Measurements from ENCODE around the gene EMC6.

The EMC6 gene

DNA sequence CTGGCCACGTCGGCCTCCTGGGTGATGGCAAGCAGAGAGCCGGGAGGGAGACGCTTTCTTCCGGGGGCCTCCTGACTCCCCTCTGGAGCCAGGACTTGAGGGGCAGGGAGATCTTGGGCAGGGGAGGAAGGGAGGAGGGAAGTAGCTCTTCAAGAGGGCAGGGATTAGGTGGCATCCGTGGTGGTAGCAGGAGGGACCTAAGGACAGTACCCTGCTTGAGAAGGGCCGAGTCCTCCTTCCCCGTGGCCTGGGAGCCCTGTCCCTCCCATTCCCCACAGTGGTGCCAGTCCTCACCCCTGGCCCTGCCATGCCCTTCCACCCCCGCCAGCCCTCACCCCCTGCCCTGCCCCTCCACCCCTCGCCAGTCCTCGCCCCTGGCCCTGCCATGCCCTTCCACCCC is 12.8 kb upstream of the EMC6 start:
- DNase-seq (ENCODE audit: low read depth in 1 of 2, low spot score in 1 of 2), result no peak

DNA sequence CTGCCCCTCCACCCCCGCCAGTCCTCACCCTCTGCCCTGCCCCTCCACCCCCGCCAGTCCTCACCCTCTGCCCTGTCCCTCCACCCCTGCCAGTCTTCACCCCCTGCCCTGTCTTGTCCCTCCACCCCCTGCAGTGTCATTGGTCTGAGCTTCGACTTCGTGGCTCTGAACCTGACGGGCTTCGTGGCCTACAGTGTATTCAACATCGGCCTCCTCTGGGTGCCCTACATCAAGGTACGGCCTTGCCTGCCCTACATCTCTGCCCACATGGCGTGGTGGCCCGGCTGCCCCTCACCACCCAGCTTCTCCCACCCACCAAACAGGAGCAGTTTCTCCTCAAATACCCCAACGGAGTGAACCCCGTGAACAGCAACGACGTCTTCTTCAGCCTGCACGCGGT is 12.3 kb upstream of the EMC6 start:
- no peak for DNase-seq (ENCODE audit: low read depth in 1 of 2, low spot score in 1 of 2)

DNA sequence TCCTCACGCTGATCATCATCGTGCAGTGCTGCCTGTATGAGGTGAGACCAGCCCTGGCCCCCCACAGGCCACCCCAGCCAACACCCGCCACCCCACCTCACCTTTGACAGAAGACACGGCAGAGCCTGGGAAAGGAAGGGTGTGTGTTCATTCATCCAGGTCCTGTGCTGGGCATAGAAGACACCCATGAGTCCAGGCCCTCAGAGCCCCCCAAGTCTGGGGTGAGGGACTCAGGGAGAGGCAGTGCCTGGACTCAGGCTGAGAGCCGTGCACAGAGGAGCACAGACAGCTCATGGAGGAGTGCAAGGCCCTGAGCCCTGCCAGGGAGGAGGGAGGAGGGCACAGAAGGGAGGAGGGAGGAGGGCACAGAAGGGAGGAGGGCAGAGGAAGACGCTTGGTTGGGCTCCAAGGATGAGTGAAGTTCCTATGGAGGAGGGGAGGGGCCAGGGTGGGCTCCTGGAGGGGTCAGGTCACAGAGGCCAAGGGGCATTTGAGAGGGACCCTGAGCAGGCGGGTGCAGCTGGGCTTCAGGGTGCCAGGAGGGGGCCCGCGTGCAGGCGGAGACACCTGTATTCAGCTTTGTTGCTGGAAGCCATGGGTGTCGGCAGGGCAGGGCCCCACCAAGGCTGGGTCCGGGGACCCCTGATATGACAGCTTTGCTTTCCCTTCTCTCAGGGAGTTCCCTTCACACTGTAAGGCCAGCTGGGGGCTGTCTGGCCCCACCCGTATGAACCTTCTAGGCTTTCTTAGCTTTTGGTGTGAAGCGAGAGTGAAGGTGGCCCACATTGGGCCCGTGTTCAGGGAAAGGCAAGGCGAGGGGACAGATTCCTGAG is 11.6 kb upstream of the EMC6 start:
- DNase-seq (ENCODE audit: low read depth in 1 of 2, low spot score in 1 of 2), result no peak

DNA sequence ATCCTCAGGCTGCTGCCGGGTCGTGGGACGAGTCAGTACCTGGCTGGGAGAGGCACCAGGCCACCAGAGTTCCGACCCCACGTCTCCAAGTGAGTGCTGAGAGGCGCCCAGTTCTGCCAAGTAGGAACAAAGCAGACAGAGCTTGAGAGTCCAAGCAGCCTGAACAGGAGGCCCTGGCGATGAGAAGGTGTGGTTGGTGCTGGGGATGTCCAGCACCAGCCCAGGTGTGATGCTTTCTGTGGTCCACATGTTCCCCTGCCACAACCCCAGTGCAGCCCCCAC is 11.1 kb upstream of the EMC6 start:
- no peak for DNase-seq (ENCODE audit: low read depth in 1 of 2, low spot score in 1 of 2)

DNA sequence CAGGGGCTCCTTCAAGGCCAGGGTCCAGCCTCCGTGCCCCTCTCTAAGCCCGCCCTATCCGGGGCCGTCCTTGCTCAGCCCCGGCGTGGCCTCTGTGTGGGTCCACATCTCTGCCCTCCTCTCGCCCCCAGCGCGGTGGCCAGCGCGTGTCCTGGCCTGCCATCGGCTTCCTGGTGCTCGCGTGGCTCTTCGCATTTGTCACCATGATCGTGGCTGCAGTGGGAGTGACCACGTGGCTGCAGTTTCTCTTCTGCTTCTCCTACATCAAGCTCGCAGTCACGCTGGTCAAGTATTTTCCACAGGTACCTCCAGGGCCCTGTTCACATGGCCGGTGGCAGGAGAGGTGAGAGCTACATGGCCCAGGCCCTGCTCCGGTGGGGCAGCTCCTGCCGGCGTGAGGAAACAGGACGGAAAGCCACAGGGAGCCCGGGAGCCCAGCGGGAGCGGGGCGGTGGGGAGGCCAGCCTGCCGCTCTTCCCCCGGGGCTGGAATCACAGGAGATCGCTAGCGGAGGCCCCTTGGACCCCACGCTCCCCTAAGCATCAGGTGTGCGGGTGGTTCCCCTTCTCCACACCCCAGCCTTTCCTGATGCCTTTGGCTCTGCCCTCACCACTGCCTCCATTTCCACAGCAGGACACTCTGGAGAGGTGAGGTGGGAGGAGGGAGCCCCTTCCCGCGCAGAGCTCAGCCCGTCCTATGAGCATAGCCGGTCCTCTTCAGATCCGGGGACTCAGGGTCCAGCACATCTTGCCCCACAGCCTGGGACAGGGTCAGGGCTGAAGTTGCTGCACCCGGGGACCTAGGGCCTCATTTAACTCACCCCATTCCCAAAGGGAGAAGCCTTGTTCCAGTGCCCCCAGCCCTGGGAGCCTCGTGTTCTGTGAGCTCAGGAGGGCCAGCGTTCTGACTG is 10.5 kb upstream of the EMC6 start:
- no peak for DNase-seq (ENCODE audit: low read depth in 1 of 2, low spot score in 1 of 2)

DNA sequence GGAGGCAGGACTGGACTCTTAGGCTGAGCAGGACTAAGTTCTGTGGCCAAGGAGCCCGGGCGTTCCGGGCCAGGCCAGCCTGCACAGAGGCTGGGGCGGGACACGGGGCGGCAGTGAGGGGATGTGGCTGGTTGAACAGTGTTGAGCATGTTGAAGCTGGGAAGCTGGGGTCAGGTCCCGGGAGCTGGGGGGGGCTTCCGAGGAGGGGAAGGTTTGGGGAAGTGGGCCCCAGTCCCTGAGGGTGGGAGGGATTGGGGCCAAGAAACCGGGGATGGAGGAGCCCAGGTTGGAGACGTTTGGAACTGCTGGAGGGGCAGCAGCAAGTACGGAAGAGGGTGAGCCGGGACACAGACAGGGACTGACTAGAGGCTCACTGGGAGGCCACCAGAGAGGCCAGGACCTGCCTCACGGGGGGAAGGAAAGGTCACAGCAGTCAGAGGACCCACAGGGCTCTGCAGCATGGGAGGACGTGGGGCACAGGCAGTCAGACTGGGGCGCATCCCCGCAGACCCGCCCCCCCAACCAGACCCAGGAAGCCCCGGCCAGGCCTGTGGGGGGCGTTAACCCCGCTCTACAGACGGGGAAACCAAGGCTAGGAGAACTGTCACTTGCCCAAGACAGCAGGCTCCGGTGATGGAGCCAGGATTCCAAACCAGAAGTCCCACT is 9.7 kb upstream of the EMC6 start:
- DNase-seq (ENCODE audit: low read depth in 1 of 2, low spot score in 1 of 2), result no peak

DNA sequence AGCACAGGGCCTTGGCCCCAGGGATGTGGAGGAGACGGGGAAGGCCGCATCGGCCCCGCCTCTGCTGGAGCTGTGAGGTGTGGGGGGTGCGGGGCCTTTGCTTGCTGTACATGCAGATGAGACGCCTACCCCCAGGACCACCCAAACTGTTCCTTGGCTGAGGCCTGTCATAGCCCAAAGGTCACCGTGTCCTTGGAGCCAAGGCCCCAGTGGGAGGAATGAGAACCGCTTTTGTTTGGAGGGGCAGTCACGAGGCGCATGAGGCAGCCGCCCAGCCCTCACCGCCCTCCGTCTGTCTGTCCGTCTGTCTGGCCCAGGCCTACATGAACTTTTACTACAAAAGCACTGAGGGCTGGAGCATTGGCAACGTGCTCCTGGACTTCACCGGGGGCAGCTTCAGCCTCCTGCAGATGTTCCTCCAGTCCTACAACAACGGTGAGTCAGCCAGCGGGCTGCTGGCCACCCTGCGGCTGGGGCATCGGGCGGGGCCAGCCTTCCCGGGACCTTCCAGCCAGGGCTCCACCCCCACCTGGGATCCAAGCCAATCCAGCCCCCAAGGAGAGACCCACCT is 9.0 kb upstream of the EMC6 start:
- no peak for DNase-seq (ENCODE audit: low read depth in 1 of 2, low spot score in 1 of 2)

DNA sequence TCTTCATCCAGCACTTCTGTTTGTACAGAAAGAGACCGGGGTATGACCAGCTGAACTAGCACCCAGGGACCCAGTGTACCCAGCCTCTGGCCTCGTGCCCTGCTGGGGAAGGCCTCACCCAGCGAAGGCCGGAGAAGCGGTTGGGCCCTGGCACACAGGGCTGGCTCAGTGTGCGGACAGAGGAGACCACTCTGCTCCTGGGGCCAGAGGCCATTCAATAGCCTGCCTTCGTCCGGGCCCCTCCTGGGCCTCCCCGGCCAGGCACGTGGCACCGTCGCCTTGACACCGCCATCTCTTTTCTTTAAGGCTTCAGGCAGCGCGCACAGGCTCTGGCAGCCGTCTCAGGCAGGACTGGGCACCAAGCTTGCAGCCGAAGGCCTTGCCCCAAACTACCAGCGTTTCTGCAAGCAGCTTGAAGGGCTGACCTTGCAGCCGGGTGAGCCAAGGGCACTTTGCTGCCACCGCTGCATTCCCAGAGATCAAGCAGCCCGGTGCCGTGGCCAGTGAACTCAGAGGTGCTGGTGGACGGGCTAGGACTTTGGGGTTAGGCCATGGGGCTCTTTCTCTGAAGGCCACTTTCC is 8.2 kb upstream of the EMC6 start:
- DNase-seq (ENCODE audit: low read depth in 1 of 2, low spot score in 1 of 2), result no peak

DNA sequence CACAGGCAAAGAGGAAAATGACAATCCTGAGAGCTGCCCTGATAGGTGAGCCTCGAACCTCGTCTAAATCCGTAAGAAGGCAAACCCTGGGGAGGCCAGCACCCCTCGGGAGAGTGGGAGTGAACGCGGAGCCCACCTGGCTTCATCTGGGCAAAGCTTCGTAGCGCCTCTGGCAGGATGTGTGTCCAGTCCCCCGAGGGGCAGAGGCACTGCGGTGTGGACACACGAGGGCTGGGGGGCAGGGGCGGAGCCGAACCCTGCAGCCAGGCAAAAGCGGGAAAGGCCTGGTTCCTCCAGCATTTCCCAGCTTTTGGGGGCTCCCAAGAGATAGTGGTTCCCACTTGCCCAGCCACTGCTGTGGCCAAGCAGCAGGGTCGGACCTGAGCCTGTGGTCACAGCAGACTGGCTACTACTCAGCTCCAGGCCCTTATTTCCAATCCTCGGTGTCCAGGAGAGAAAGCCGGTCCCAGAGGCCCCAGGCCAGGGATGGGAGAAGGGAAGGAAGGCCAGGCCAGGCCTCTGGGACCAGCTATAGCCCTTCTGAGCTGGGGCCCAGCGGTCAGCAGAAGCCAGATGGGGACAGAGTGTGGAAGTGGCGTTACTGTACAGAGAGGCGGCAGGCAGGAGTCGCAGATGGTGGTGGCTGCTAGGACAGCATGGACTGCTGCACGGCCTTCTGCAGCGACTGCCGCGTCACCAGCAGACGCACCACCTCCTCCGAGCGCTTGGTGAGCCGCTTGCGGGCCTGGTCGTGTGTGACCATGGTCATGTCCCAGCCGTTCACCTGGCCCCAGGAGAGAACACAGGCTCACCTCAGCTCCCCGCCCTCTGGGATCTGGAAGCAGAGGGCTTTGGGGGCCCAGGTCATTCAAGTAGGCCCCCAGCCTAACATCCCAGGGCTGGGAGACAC is 5.3 kb upstream of the EMC6 start:
- DNase-seq (ENCODE audit: low read depth in 1 of 2, low spot score in 1 of 2), result no peak

DNA sequence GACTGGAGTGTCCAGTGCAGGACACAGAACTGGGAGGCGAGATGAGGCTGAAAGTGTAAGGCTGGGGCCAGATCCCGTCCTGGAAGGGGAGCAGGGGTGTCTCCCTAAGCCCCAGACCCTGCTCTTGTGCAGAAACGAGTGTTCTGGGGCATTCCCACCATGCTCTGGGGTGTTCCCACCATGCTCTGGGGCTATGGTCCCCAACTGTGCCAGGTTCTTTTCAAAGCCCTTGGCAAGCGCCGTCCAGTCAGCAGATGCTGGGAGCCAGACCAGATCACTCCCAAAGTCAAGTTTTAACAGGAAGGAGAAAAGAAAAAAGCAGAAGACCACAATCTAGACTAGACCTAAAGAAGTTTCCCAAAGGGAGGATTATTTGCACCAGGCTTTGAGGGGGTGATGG is 2.8 kb upstream of the EMC6 start:
- no peak for DNase-seq (ENCODE audit: low read depth in 1 of 2, low spot score in 1 of 2)

DNA sequence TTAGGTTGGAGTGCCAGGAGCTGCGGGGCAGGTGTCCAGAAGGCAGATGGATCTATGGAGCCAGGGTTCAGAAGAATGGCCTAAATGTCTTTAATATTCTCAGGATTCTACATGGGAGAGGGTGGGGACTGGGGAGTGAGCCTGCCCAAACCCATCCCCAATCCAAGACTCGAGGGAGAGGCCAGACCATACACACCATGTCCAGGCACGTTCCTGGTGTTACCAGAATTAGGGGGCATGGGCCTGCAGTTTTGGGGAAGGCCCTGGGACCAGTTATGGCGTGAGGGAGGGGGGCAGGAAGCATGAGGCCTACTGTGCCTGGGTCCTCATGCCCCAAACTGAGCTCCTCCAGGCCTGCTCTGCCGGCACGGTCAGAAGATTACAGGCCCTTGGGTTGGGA is 2.1 kb upstream of the EMC6 start:
- no peak for DNase-seq (ENCODE audit: low read depth in 1 of 2, low spot score in 1 of 2)

DNA sequence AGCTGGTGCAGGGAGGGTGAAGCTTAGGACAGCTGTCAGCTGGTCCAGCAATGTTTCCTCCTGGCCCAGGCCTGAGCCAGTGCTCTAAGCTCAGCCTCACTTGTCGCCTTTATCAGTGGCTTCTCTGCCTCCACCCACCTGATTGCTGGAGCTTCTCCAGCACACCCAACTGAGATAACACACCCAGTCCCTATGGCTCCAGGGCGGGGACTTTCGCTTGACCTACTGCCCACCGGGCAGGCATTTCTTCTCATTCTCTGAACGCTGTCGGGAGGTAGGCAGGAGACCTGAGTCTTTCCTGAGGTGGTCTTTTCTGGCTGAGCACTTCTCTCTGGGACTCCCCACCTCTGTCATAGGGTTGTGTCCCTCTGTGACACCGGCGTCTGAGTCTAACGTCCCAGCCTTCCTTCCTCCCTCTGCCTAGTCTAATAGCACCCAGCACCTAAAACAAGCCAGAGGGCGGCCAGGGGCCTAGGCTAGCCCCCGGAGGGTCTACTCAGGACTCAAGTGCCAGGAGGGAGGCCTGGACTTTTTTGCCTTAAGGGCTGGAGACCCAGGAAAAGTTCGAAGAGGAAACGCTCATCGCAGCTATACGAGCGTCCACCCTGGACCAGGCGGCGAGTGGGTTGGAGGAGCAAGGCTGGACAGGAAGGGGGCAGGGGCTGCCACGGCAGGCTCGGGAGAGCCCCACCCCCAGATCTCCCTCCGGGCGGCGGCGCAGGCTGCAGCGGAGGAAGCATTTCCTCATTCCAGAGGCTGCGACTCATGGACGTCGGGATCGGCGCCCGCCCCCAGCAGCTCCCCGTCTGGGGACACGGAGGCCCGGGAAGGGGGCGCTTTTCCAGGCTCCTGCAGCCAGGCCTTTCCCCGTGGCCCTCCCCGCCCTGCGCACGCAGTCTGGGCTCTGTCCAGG is 990 bp upstream of the EMC6 start:
- DNase-seq (ENCODE audit: low read depth in 1 of 2, low spot score in 1 of 2), result no peak

DNA sequence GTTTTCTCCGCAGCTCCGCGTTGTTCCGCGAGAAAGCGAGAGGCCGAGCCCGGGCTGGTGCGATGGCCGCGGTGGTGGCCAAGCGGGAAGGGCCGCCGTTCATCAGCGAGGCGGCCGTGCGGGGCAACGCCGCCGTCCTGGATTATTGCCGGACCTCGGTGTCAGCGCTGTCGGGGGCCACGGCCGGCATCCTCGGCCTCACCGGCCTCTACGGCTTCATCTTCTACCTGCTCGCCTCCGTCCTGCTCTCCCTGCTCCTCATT is 404 bp downstream of the EMC6 start:
- no peak for DNase-seq (ENCODE audit: low read depth in 1 of 2, low spot score in 1 of 2)

DNA sequence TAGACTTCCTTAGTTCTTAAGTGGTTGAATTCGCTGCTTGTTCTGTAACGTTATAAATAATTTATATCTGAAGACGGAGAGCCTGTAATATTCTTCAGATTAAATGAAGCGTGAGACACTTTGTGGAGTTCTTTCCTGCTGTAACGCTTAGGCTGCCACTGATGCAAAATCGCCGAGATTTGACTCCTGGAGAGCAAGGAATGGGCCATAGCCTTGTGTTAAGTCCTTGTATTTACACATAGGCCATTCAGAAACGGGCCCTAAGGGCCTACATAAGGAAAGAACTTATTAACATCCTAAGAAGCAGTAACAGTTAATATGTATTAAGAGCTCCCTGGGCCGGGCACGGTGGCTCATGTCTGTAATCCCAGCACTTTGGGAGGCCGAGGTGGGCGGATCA is 936 bp downstream of the EMC6 start:
- DNase-seq (ENCODE audit: low read depth in 1 of 2, low spot score in 1 of 2), result no peak

DNA sequence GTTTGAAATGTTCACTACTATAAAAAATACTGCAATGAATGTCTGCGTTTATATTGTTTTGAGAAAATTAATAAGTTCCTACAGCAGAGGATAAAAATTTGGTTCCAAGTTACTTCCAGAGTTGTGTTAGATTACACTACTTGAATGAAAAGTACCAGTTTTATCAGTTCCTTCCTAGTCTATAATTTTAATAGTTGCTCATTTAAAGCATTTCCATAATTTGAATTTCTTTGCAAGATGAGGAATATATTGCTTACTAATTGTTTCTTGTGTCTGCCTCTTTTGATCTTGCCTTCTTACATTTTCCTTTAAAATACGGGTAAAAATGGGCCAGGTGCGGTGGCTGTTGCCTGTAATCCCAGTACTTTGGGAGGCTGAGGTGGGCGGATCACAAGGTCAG is 4.0 kb downstream of the EMC6 start:
- no peak for DNase-seq (ENCODE audit: low read depth in 1 of 2, low spot score in 1 of 2)

DNA sequence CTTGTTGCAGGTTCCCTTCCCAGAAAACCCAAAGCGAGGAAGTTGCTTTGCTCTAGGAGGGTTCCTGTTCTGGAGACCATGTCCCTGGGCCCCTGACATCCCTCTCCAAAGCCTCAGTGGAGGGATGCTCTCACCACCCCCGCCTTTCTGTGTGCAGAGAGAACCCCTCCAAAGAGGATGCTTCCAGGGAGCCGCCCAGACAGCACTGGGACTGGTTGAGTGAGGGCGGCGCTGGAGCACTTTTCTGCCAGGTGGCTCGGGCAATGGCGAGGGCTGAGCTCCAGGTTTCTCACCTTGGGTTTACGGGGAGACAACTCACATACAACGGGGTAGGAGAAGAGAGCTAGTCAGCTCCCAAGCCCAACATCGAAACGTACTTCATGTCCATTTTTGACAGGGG is 7.3 kb downstream of the EMC6 start:
- DNase-seq (ENCODE audit: low read depth in 1 of 2, low spot score in 1 of 2), result no peak

DNA sequence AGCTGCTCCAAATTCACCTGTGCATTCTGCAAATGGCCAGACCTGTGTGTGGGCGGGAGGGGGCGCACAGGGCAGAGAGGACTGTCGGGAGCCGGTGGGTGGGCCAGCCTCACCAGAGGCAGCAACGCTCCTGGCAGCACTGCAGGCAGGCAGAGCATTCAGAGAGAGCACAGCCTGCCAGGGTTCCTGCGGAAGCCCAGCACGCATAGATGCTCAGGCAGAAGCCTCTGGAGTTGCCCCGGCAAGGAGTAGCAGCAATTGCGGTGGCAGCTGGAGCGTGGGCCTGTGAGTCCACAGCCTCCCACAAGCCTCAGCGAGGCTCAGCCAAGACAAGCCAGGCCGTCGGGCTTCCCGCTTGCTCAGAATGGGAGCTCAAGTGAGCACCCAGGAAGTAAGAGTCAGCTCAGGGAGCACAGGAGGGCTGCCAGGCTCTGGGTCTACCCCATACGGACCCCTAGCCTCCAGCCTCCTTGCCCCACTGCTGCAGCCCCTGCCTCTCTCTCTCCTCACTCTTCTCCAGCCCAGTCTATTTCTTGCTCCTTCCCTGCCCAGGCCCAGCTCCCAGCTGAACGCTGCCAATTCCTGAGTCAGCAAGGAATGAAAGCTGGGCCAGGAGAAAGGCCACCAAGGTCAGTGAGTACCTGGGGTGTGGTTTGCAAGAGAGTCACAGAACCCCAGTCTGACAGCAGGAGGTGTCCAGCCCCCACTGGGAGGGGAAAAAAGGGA is 9.6 kb downstream of the EMC6 start:
- no peak for DNase-seq (ENCODE audit: low read depth in 1 of 2, low spot score in 1 of 2)

DNA sequence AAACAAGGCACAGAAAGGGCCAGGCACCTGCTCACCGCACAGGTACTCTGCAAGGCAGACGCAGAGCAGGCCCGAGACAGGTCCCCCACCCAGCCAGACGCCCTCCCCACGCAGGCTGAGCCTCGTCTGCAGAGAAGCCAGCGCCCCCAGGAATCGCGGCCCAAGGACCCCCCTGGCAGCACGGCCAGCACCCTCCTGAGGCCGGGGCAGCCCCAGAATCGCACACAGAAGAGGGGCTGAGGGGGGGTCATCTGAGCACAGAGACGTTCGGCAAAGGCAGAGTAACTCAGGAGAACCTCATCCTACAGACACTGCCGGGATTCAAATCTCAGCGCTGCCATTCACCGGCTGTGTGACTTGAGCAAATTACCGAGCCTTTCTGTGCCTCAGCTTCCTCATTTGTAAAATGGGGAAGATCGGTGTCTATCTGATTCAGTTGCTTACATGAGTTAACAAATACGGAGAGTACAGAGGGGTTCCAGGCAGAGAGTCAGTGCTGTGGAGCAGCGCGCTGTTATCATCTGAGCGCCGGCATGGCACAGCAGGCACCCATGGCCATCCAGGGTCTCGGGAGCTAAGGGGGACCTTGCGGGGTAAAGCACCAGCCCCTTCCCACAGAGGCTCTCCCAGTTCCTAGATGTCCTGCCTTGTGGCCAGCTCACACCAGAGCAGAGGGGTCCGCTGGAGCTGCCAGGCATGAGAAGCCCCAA is 10.4 kb downstream of the EMC6 start:
- DNase-seq (ENCODE audit: low read depth in 1 of 2, low spot score in 1 of 2), result no peak

Measured in stimulated activated CD4-positive, alpha-beta T cell treated with anti-CD3 and anti-CD28 coated beads, Interleukin-15, amount 100 ng/mL, for 1 hour (primary cell).